ENCODE results near the gene CD22.
"Not testable (repeated sequence)": the region's sequence is repeated elsewhere in the genome, so short reads cannot be mapped to it uniquely, and the experiment has no call there.

The CD22 gene

DNA sequence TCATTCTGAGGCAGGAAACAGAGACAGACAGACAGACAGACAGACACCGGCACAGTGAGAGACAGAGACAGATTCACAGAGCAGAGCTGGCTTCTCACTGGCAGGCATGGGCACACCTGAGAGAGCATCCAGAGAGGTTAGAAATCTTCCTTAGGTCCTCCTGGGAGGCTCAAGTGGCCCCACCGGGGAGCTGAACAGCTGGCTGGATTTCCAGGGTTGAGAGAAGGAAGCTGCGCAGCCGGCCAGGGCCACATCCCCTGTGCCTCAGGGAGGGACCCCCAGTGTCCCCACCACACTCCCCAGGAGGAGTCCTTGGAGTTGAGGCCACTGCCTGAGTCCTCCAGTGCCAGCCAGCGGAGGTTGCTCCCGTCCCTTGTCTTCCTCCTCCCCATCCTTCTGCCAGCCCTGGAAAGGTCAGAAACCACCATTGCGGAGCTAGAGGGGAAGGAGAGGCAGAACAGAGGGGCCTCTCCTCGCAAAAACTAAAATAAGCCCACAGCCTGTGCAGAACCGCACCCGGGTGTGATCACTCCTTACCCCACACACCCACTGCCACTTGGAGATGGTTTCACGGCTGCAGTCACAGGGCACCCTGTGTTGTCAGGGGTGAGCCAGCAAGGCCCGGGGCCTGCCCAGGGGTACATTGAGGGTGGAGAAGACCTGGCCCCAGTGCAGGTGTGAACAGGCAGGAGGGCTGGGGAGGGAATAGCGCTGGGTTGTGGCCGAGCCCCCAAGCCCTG is 33.4 kb downstream of the CD22 start:
- DNase-seq, result no peak

DNA sequence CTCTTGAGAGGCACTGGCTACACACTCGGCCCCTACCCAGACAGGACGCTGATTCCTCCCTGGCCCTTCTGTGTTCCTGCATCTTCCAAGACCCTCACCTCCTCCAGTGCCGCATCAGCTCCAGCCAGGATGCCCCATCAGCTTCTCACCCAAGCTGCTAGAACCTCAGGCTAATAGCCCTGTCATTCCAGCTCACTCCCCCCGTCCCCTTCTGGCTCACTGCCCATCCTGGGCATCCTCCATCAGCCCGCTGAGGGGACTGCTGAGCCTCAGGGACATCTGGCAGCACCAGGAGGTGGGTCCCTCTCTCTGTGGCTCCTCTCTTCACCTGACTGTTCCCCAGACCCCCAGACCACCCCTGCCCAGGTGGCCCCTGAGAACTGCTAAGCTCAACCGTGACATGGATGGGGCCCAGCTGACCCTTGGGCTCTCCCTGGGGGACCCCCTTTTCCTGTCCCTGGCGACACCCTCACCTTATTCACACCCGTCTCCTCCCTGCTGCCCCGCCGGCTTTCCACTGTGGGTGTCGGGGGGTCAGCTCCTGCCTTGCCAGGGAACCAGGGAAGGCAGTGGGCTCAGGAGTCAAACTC is 34.1 kb downstream of the CD22 start:
- DNase-seq, result no peak

DNA sequence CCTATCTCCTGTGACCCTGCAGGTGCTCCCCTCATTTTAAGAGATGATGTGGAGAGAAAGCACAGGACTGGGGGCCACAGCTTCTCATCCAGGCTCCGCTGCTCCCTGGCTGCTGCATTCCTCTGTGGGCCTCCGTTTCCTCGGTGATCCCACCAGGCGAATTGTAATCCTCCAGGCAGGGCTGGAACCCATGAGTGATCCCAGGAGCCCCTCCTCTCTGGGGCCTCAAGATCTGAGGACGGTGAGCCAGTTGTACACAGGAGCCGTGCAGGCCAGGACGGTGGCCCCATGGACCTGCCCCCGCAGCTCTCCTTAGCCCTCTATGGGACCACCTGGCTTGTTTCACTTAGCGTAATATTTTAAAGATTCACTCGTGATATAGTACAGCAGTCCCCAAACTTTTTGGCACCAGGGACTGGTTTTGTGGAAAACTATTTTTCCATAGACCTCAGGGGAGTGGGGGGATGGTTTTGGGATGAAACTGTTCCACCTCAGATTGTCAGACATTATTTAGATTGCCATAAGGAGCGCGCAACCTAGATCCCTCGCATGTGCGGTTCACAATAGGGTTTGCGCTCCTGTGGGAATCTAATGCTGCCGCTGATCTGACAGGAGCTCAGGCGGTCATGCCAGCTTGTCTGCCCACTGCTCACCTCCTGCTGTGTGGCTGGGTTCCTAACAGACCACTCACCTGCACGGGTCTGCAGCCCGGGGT is 34.9 kb downstream of the CD22 start:
- DNase-seq, result no peak

DNA sequence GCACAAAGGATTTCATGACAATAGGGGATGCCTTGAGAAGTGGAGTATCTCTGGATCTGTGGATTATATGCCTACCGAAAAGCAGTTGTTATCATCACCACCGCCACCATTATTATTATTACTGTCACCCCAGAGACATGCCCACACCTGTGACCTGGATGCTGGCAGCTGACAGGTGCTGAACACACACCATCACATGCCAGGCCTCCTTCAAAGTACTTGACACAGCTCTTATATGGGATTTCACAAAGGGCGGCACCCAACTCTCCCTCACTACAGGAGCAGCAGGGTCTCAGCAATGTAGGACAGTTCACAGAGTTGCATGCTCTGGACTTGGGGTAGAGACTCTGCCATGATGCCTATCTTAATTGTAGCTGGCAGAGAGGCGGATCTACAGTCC is 36.3 kb downstream of the CD22 start:
- DNase-seq, result no peak

DNA sequence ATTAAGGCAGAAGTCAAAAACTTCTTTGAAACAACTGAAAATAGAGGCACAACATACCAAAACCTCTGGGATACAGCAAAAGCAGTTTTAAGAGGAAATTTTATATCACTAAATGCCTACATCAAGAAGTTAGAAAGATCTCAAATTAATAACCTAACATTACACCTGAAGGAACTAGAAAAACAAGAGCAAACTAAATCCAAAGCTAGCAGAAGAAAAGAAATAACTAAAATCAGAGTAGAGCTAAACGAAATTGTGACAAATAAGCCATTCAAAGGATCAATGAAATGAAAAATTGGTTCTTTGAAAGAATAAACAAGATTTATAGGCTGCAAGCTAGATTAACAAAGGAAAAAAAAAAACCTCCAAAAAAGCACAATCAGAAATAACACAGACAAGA is 39.4 kb downstream of the CD22 start:
- no peak for DNase-seq

DNA sequence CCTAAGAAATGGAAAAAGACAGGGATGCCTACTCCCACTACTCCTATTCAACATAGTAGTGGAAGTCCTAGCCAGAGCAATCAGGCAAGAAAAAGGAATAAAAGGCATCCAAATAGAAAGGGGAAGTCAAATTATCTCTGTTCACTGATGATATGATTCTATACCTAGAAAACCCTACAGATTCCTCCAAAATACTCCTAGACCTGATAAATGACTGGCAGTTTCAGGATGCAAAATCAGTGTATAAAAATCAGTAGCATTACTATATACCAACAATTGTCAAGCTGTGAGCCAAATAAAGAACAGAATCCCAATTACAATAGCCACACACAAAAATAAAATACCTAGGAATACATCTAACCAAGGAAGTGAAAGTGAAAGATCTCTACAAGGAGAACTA is 40.5 kb downstream of the CD22 start:
- no peak for DNase-seq

DNA sequence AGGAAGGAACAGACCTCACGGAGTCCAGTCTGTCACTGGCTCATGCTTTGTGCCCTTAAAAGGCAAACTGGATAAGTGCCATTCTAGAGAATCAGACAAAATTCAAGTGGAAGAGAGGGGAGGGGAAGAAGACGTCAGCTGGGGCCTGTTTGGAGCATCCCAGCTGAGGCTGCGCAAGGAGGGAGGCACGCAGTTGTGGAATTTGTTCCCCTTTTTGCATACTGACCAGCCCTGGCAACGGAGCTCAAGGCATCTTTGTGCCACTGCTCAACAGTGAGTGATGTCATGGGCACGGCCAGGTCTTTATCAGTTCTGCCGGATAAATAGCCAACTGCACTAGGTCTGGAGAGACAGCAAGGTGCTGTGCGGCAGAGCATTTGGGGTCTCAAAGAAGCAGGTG is 41.7 kb downstream of the CD22 start, which contains the start of gene GPR42:
GPR42 (plus strand) TSS at position 347 of the 400 bp plus-strand sequence. CDS start 292 bp downstream, outside the sequence.
- no peak for DNase-seq

DNA sequence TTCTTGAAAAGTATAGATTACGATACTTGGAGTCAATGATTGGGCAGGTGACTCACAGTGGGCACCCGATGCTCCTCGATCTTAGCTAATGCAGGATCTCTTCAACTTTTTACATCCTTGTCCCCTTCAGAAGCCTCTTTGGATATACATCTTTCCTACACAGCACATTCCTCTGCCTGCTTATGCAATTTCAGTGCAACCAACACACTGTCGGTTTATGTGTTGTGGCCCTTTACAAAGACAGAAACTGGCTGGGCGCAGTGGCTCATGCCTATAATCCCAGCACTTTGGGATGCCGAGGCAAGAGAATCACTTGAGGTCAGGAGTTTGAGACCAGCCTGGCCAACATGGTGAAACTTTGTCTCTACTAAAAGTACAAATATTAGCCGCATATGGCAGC is 44.5 kb downstream of the CD22 start:
- DNase-seq, result no peak

DNA sequence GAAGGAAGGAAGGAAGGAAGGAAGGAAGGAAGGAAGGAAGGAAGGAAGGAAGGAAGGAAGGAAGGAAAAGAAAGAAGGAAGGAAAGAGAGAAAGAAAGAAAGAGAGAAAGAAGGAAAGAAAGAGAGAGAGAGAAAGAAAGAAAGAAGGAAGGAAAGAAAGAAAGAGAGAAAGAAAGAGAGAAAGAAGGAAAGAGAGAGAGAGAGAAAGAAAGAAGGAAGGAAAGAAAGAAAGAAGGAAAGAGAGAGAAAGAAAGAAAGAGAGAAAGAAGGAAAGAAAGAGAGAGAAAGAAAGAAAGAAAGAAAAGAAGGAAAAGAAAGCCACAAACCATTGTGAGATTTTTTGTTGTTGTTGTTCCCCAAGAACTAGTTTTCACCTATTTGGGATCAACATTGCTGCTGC is 45.0 kb downstream of the CD22 start:
- DNase-seq, result not testable (repeated sequence)

DNA sequence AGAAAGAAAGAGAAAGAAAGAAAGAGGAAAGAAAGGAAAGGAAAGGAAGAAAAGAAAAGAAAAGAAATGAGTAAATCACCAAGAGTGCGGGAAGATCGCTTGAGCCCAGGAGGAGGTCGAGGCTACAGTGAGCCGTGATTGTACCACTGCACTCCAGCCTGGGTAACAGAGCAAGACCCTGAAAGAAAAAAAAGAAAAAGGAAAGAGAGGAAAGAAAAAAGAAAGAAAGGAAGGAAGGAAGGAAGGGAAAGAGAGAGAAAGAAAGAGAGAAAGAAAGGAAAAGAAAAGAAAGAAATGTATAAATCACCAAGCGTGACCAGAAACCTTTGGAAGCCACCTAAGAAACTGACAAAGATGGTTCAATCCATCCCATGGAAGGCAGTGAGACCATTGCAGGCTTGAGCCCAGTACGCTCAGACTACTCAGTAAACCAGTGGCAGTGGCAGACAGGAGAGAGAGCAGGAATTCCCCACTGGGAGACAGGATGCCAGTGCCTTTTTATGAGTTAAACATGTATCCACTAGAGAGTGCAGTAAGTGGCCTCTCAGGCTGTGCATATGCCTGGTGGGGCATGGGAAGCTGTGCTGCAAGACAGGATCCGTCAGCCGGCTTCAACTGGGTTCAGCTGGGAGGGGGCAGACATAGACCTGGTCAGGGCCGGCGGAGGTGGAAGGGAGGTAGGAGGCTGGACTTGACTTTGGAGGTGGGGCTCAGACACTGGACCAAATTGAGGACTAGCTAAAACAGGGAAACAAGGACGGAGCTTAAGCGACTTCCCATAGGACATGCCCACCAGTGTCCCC is 46.7 kb downstream of the CD22 start:
- DNase-seq, result no peak

DNA sequence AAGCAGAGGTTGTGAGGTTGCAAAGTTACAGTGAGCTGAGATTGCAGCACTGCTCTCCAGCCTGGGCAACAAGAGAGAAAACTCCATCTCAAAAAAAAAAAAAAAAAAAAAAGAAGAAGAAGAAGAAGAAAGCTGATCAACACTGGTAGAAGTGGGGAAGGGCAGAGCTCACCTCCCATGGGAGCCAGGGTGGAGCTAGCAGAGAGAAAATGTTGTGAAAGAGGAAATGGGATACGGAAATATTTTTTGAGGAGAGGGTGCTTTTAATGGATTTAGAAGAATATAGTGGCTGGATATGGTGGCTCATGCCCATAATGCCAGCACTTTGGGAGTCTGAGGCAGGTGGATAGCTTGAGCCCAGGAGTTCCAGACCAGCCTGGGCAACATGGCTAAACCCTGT is 48.7 kb downstream of the CD22 start:
- no peak for DNase-seq

DNA sequence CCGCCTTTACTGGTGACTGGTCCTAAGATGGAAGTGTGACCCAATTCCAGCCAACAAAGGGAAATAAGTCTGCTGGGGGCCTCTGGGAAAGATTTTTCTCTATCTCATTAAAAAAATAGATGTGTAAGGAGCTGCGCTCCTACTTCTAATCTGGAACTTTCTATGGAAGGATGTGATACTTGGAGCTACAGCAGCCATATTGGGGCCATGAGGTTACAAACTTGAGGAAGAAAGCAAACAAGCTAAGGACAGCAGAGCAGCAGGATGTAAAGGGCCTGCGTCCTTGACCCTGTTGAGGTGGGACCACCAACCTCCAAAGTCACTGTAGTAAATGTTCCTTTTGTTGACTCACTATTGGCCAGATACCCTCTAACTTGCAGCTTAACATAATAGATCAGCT is 49.4 kb downstream of the CD22 start:
- DNase-seq, result no peak

DNA sequence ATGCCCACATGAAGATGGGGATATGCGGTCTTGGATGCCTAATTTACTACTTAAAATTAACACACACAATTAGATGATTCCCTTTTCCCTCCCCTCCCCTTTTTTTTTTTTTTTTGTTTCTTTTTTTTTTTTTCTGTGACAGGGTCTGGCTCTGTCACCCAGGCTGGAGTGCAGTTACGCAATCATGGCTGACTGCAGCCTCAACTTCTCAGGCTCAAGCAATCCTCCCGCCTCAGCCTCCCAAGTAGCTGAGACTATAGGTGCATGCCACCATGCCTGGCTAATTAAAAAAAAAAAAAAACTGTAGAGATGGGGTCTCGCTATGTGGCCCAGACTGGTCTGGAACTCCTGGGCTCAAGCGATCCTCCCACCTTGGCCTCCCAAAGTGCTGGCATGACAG is 50.6 kb downstream of the CD22 start:
- DNase-seq, result not testable (repeated sequence)

DNA sequence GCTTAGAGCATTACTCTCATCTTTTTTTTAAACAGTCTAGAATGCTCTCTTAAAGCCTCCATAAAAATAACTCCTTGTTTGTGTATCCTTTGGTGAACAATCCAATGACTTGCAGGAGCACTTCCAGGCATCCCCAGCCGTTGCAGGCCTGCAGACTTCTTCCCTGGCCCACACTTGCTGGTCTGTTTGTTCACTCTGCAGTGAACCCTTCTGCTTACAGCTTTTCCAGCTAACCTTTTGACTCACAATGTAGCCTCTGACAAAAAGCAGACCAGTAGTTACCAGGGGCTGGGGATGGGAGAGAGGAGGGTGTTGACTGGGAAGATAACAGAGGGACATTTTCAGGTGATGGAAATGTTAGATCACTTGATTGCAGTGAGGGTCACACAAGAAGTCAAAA is 51.0 kb downstream of the CD22 start:
- no peak for DNase-seq

DNA sequence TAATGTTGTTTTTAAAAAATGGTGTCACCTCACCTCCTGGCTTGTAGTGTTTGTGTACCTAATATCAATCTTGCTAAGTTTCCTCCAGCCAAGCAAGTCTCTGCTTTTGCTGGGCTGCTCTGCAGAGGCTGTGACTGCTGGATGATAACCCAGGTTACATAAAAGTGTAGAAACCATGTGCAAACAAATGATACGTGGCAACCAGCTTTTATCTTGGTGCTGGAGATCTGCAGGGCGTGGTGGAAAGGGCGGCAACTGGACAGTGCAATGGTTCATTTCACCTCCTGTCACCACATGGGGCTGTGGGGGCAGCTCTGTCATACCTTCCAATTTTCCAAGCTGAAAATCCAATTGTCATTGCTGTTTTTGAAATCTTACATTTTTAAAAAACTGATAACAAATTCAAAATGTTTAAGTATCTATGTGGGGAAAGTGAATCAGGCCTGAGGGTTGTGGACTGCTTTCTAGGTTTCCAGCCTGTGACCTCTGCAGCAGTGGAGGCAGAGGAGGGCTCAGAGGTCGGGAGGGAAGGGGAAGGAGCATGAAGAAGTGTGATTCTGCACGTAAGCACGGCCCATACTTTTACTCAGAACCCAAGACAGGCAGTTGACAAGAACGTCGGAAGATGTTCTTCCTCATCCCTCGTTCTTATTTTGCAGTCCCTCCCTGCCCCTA is 51.6 kb downstream of the CD22 start:
- no peak for DNase-seq

DNA sequence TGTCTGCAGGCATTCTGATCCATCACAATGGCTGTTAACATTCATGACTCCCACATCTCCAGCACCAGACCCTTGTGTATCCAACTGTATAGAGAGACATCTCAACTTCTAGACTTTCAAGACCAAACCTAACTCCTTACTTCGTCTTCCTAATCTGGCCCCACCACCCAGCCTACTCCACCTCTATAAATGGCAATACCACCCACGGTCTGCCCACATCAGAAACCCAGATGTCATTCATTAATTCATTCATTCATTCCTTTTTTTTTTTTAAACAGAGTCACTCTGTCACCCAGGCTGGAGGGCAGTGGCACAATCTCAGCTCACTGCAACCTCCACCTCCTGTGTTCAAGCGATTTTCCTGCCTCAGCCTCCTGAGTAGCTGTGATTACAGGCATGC is 52.3 kb downstream of the CD22 start:
- DNase-seq, result no peak

DNA sequence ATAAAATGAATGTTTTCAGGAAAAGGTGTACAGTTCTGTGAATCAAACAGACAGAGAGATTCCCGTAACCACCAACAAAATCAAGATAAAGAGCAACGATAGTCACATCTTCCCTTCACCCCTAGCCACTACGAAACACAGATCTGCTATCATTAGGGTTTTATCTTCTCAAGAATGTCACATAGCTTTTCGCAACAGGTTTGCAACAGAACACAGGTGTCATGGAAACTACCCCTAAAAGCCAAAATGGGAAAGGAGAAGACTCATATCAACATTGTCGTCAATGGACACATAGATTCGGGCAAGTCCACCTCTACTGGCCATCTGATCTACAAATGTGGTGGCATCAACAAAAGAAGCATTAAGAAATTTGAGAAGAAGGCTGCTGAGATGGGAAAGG is 52.9 kb downstream of the CD22 start:
- DNase-seq, result no peak

DNA sequence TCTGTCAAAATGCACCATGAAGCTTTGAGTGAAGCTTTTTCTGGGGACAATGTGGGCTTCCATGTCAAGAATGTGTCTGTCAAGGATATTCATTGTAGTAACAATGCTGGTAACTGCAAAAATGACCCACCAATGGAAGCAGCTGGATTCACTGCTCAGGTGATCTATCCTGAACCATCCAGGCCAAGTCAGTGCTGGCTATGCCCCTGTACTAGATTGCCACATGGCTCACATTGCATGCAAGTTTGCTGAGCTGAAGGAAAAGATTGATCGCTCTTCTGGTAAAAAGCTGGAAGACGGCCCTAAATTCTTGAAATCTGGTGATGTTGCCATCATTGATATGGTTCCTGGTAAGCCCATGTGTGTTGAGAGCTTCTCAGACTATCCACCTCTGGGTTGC is 54.5 kb downstream of the CD22 start:
- DNase-seq, result no peak

DNA sequence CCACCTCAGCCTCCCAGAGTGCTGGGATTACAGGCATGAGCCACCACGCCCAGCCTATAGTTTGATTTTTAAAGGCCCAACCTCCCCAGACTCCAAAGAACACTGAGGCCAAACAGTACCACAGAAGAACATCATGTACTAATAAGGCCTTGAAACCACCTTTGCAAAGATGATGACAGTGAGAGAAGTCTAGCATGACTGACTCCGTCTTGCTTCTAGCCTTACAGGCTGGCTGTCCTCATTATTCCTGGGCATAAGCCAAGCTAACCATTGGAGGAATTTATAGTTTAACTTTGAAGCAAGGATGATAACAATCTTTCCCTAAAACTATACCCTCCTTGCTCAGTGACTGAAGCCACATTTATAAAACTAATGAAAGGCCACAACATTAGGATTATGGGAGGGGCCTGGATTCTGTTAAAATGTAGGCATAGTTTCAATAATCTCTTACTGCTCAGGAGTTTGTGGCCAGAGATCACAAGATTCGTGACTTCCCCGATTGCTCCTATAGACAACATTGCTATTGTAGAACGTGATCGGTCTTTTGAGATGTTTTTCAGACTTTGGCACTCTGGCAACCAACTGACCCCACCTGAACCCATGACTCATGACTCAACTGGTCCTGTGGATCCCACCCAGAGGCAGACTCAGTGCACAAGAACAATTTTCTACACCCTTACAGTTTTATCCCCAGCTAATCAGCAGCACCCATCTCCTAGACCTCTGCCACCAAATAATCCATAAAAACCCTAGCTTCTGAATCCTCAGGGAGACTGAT is 59.5 kb downstream of the CD22 start:
- no peak for DNase-seq

DNA sequence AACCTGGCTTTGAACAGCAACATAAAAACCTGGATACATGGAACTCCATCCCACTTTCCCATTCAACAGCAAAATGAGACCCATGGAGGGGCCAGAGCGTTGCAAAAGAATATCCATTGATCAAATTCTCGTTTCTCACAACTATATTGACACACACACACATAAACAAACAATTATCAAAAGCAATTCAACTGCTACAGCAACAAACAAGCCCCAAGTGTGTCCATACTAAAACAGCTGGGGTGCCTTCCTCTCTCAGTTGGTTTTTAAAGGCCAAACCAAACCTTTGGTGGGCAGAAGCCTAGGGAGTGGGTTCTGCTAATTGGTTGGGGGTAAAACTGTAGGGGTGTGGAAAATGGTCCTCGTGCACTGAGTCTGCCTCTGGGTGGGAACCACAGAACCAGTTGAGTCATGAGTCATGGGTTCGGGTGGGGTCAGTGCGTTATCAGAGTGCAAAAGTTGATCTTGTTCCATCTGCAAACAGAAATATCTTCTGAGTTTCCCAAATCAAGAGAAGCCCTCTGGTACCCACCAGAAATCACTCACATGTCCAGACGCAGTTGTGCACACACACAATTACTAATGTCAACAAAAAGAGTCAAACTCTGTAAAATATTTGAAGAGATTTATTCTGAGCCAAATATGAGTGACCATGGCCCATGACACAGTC is 60.3 kb downstream of the CD22 start:
- DNase-seq, result no peak
